ENCODE data around the gene PRKAB2. TPM values are rescaled to one million over a fixed set of nuclear protein-coding genes. Genes with fewer than 3 reads are reported as not detected.
"Not testable (repeated sequence)": the region's sequence is repeated elsewhere in the genome, so short reads cannot be mapped to it uniquely, and the experiment has no call there.

The PRKAB2 gene
- total and polyA plus RNA-seq, 5 donors from 2014 or later, result 2.4 to 10.4 (median 3.3) TPM

DNA sequence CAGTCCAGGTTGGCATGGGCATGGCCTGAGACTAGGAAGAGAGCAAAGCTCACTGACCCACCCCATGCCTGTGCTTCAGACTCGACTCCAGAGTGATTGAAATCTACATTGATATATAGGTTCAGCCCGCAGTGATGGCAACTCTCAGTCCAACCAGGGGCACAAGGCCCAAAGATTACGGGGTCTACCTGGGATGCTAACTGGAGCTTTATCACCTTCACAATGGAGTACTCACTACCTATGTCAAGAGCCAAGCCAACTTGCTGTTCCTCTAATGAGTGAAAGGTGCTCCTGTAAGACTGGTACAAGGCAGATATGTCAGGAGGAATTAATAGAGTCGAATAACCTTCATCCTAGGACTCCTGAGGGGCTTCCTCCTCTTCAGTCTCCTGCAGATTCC, 57.2 kb downstream of the PRKAB2 start:
- not testable (repeated sequence) for H3K4me1 Mint-ChIP-seq; H3K9me3 ChIP-seq (ENCODE audit: control insufficient read depth in 2 of 2, low read length in 2 of 2); H3K9me3 Mint-ChIP-seq; H3K4me1 ChIP-seq (ENCODE audit: control insufficient read depth, insufficient read depth, low read length, poor library complexity, severe bottlenecking); H3K4me3 ChIP-seq (ENCODE audit: low read depth, low read length); H3K4me3 Mint-ChIP-seq; H3K27me3 ChIP-seq (ENCODE audit: control insufficient read depth, insufficient read depth, low read length); H3K27ac Mint-ChIP-seq; H3K36me3 ChIP-seq (ENCODE audit: control insufficient read depth, insufficient read depth, low read length); DNase-seq; H3K27ac ChIP-seq (ENCODE audit: insufficient read depth, low read length, poor library complexity, severe bottlenecking); ATAC-seq (ENCODE audit: low read depth in 2 of 2); H3K36me3 Mint-ChIP-seq
- H3K27me3 Mint-ChIP-seq, result peaks cover 15% of the 10 kb centered on the region

DNA sequence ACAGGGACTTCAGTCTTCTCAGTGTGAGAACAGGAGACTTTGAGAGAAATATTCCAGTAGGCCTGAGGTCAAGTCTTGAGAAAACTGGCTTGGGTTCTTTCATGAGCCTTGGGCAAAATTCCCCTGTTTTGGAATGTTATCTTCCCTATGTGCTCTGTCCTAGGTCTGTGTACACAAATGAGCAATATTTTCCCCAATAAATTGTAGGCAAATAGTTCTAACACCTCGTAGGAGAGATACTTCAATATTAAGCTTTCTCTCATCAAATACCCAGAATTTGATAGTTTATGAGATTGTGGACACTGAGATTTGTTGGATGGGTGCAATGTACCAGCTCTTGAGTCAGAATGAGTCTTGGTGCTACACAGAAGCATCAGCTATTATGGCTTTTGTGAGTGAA, 57.9 kb downstream of the PRKAB2 start:
- H3K4me1 ChIP-seq (ENCODE audit: control insufficient read depth, insufficient read depth, low read length, poor library complexity, severe bottlenecking); H3K36me3 Mint-ChIP-seq; H3K9me3 Mint-ChIP-seq; H3K27me3 ChIP-seq (ENCODE audit: control insufficient read depth, insufficient read depth, low read length); ATAC-seq (ENCODE audit: low read depth in 2 of 2); H3K36me3 ChIP-seq (ENCODE audit: control insufficient read depth, insufficient read depth, low read length); H3K4me3 Mint-ChIP-seq; H3K27ac Mint-ChIP-seq; DNase-seq; H3K9me3 ChIP-seq (ENCODE audit: control insufficient read depth in 2 of 2, low read length in 2 of 2); H3K27ac ChIP-seq (ENCODE audit: insufficient read depth, low read length, poor library complexity, severe bottlenecking); H3K4me1 Mint-ChIP-seq; H3K4me3 ChIP-seq (ENCODE audit: low read depth, low read length): not testable (repeated sequence)
- H3K27me3 Mint-ChIP-seq, result peaks cover 21% of the 10 kb centered on the region

DNA sequence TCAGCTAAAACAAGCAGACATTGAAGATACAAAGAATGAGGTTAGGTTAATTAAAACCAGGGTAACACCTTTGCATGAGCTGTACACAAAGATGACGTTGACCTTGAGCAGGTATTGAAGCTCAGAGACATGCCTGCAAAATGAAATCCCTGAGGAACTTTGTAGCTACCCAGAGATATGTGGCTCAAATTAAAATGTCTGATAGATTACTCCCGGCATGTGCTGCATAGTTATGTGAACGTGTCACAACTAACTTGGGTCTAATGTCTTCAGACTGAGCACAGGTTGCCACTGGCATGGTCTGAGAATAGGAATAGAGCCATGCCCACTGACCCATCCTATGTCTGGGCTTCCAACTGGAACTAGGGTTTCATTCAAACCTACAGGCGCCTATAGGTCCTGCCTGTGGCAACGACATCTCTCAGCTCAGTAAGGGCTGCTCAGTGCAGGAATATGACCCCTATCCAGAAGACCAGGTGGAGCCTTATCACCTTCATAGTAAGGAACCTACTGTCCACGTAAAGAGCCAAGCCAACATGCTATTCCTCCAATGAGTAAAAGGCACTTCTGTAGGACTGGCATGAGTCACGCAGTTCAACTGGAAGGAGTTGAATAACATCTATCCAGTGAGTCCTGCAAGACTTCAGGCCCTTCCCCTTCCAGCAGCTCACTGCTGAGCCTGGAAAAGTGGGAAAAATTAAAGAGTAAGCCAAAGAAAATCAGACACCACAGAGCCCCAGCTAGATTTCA, 60.7 kb downstream of the PRKAB2 start:
- H3K27me3 ChIP-seq (ENCODE audit: control insufficient read depth, insufficient read depth, low read length), result peaks cover 6% of the 10 kb centered on the region
- H3K27ac Mint-ChIP-seq, result no peak overlapping the region
- H3K27me3 Mint-ChIP-seq, result peaks cover 35% of the 10 kb centered on the region
- H3K4me1 Mint-ChIP-seq, result no peaks in the 10 kb centered on the region
- no peak overlapping the region for H3K4me3 Mint-ChIP-seq
- H3K36me3 ChIP-seq (ENCODE audit: control insufficient read depth, insufficient read depth, low read length), result no peaks in the 10 kb centered on the region
- DNase-seq, result no peak
- no peaks in the 10 kb centered on the region for H3K36me3 Mint-ChIP-seq
- H3K4me1 ChIP-seq (ENCODE audit: control insufficient read depth, insufficient read depth, low read length, poor library complexity, severe bottlenecking), result no peaks in the 10 kb centered on the region
- no peak overlapping the region for H3K4me3 ChIP-seq (ENCODE audit: low read depth, low read length)
- no peaks in the 10 kb centered on the region for H3K9me3 ChIP-seq (ENCODE audit: control insufficient read depth in 2 of 2, low read length in 2 of 2)
- ATAC-seq (ENCODE audit: low read depth in 2 of 2), result no peak
- H3K27ac ChIP-seq (ENCODE audit: insufficient read depth, low read length, poor library complexity, severe bottlenecking), result no peak overlapping the region
- peaks cover 0 to 1% (median 0%) of the 10 kb centered on the region in 7 donors for H3K9me3 Mint-ChIP-seq

DNA sequence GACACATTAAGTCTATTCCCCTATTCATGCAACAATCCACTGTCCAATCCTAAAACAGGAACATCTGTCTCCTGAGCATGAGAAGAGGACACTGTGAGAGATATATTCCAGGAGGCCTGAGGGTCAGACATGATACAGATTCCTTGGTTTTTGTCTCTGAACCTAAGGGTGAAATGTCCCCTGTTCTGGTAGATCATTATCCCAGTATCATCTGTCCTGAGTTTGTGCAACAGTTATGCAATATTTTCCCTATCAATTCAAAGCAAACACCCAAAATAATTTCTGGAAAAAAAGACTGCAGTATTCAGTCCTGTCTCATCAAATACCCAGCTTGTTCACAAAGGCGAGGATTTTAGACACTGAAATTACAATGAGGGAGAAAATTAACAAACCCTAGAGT, 61.4 kb downstream of the PRKAB2 start:
- no peaks in the 10 kb centered on the region for H3K4me1 Mint-ChIP-seq
- H3K36me3 ChIP-seq (ENCODE audit: control insufficient read depth, insufficient read depth, low read length), result no peaks in the 10 kb centered on the region
- no peak for ATAC-seq (ENCODE audit: low read depth in 2 of 2)
- H3K9me3 Mint-ChIP-seq, result peaks cover 0 to 1% (median 0%) of the 10 kb centered on the region in 7 donors
- H3K4me3 ChIP-seq (ENCODE audit: low read depth, low read length), result no peak overlapping the region
- H3K4me3 Mint-ChIP-seq, result no peak overlapping the region
- no peak for DNase-seq
- H3K27me3 Mint-ChIP-seq, result peaks cover 42% of the 10 kb centered on the region
- peaks cover 6% of the 10 kb centered on the region for H3K27me3 ChIP-seq (ENCODE audit: control insufficient read depth, insufficient read depth, low read length)
- no peak overlapping the region for H3K27ac Mint-ChIP-seq
- no peaks in the 10 kb centered on the region for H3K9me3 ChIP-seq (ENCODE audit: control insufficient read depth in 2 of 2, low read length in 2 of 2)
- no peak overlapping the region for H3K27ac ChIP-seq (ENCODE audit: insufficient read depth, low read length, poor library complexity, severe bottlenecking)
- no peaks in the 10 kb centered on the region for H3K4me1 ChIP-seq (ENCODE audit: control insufficient read depth, insufficient read depth, low read length, poor library complexity, severe bottlenecking)
- no peaks in the 10 kb centered on the region for H3K36me3 Mint-ChIP-seq

DNA sequence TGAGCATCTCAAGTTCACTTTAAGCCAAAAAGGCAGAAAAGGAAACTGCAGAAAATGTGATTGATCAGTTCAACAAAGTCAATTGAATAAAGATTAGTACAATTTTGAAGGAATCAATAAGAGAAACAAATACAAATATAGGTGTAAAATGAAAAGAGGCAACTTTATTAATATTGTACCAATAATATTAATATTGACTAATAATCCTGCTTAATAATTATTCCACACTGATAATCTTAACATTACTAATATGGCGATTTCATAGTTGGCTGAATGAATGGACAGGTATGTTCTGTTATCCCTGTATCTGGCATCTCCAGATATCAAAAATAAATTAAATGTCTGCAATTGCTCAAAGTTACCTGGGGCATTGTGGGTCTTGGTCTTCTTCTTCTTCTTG, 61.8 kb downstream of the PRKAB2 start:
- H3K27ac Mint-ChIP-seq, result no peak overlapping the region
- no peaks in the 10 kb centered on the region for H3K4me1 ChIP-seq (ENCODE audit: control insufficient read depth, insufficient read depth, low read length, poor library complexity, severe bottlenecking)
- peaks cover 4% of the 10 kb centered on the region for H3K27me3 ChIP-seq (ENCODE audit: control insufficient read depth, insufficient read depth, low read length)
- H3K27ac ChIP-seq (ENCODE audit: insufficient read depth, low read length, poor library complexity, severe bottlenecking), result no peak overlapping the region
- no peak for DNase-seq
- no peaks in the 10 kb centered on the region for H3K36me3 ChIP-seq (ENCODE audit: control insufficient read depth, insufficient read depth, low read length)
- H3K9me3 ChIP-seq (ENCODE audit: control insufficient read depth in 2 of 2, low read length in 2 of 2), result no peaks in the 10 kb centered on the region
- H3K4me1 Mint-ChIP-seq, result no peaks in the 10 kb centered on the region
- no peak overlapping the region for H3K4me3 Mint-ChIP-seq
- no peaks in the 10 kb centered on the region for H3K36me3 Mint-ChIP-seq
- H3K4me3 ChIP-seq (ENCODE audit: low read depth, low read length), result no peak overlapping the region
- no peak for ATAC-seq (ENCODE audit: low read depth in 2 of 2)
- peaks cover 44% of the 10 kb centered on the region for H3K27me3 Mint-ChIP-seq
- H3K9me3 Mint-ChIP-seq, result peaks cover 0 to 1% (median 0%) of the 10 kb centered on the region in 7 donors

DNA sequence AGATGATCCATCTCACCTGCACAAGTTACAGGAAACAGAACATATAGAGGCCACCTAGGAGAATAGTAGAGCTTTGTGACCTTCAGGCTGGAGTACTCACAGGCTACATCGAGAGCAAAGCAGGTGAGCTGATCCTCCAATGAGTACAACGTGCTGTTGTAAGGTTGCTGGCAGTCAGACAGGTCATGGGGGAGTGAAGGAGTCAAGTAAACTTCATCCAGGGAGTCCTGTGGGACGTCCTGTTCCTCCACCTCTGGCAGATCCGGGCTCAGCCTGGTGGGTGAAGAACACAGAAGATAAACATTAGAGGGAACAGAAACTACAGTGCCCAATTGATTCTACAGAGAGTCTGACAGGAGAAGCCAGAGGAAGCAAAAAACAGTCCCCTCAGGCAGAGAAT, 62.5 kb downstream of the PRKAB2 start:
- no peaks in the 10 kb centered on the region for H3K4me1 Mint-ChIP-seq
- Histone ChIP-seq H3K36me3 (ENCODE audit: control insufficient read depth, insufficient read depth, low read length) (no peaks in the 10 kb centered on the region), H3K4me3 (ENCODE audit: low read depth, low read length) (no peak overlapping the region), H3K4me1 (ENCODE audit: control insufficient read depth, insufficient read depth, low read length, poor library complexity, severe bottlenecking) (no peaks in the 10 kb centered on the region), H3K9me3 (ENCODE audit: control insufficient read depth in 2 of 2, low read length in 2 of 2) (no peaks in the 10 kb centered on the region), H3K27me3 (ENCODE audit: control insufficient read depth, insufficient read depth, low read length) (peaks cover 2% of the 10 kb centered on the region), H3K27ac (ENCODE audit: insufficient read depth, low read length, poor library complexity, severe bottlenecking) (no peak overlapping the region)
- H3K27ac Mint-ChIP-seq, result no peak overlapping the region
- peaks cover 0 to 1% (median 0%) of the 10 kb centered on the region in 7 donors for H3K9me3 Mint-ChIP-seq
- peaks cover 44% of the 10 kb centered on the region for H3K27me3 Mint-ChIP-seq
- no peak overlapping the region for H3K4me3 Mint-ChIP-seq
- no peak for DNase-seq
- H3K36me3 Mint-ChIP-seq, result no peaks in the 10 kb centered on the region
- ATAC-seq (ENCODE audit: low read depth in 2 of 2), result no peak

DNA sequence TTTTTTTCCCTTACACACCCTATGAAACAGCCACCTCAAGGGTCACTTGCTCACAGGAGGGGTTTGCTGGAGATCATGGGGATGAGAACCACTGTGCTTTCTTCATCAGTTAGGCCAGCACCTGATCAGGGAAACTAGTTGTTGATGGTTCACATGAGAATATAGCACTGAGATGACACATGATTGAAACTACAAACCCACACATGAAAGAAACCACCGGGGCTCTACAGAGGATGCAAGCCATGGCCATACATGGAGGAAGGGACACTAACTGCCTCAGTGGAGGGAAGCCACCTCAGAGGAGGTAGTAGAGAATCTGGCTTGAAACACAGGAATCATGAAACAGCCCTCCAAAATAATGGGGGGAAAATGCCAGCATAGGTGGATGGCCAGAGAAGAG, 63.2 kb downstream of the PRKAB2 start:
- peaks cover 2% of the 10 kb centered on the region for H3K27me3 ChIP-seq (ENCODE audit: control insufficient read depth, insufficient read depth, low read length)
- no peaks in the 10 kb centered on the region for H3K36me3 ChIP-seq (ENCODE audit: control insufficient read depth, insufficient read depth, low read length)
- H3K9me3 Mint-ChIP-seq, result peaks cover 0 to 1% (median 0%) of the 10 kb centered on the region in 7 donors
- no peaks in the 10 kb centered on the region for H3K4me1 ChIP-seq (ENCODE audit: control insufficient read depth, insufficient read depth, low read length, poor library complexity, severe bottlenecking)
- H3K27ac Mint-ChIP-seq, result peak overlapping the region in 1 of 3 donors; percentile 55
- H3K27me3 Mint-ChIP-seq, result peaks cover 39% of the 10 kb centered on the region
- H3K4me1 Mint-ChIP-seq, result no peaks in the 10 kb centered on the region
- H3K4me3 Mint-ChIP-seq, result no peak overlapping the region
- ATAC-seq (ENCODE audit: low read depth in 2 of 2) (no peak), DNase-seq (no peak)
- no peaks in the 10 kb centered on the region for H3K36me3 Mint-ChIP-seq
- H3K4me3 ChIP-seq (ENCODE audit: low read depth, low read length), result no peak overlapping the region
- no peaks in the 10 kb centered on the region for H3K9me3 ChIP-seq (ENCODE audit: control insufficient read depth in 2 of 2, low read length in 2 of 2)
- H3K27ac ChIP-seq (ENCODE audit: insufficient read depth, low read length, poor library complexity, severe bottlenecking), result no peak overlapping the region

DNA sequence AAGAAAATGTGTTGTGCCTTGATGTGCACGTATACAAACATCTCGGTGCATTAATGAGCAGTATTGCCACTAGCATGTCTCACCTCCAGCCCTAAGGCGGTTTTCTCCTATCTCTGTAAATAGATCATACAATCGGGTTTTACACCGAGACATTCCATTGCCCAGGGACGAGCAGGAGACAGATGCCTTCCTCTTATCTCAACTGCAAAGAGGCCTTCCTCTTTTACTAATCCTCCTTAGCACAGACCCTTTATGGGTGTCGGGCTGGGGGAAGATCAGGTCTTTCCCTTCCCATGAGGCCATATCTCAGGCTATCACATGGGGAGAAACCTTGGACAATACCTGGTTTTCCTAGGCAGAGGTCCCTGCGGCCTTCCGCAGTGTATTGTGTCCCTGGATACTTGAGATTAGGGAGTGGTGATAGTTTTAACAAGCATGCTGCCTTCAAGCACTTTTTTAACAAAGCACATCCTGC, 65.8 kb downstream of the PRKAB2 start:
- H3K36me3 Mint-ChIP-seq; ATAC-seq (ENCODE audit: low read depth in 2 of 2); H3K4me3 Mint-ChIP-seq; H3K27me3 ChIP-seq (ENCODE audit: control insufficient read depth, insufficient read depth, low read length); DNase-seq; H3K36me3 ChIP-seq (ENCODE audit: control insufficient read depth, insufficient read depth, low read length); H3K9me3 Mint-ChIP-seq; H3K4me3 ChIP-seq (ENCODE audit: low read depth, low read length); H3K9me3 ChIP-seq (ENCODE audit: control insufficient read depth in 2 of 2, low read length in 2 of 2); H3K4me1 ChIP-seq (ENCODE audit: control insufficient read depth, insufficient read depth, low read length, poor library complexity, severe bottlenecking); H3K4me1 Mint-ChIP-seq; H3K27ac Mint-ChIP-seq; H3K27ac ChIP-seq (ENCODE audit: insufficient read depth, low read length, poor library complexity, severe bottlenecking): not testable (repeated sequence)
- H3K27me3 Mint-ChIP-seq, result peaks cover 39% of the 10 kb centered on the region

All from CD4-positive, CD25-positive, alpha-beta regulatory T cell (primary cell).